AG10803 (cell line): ENCODE data around the gene KCNN3.

Experiments
- DNase-seq: peaks from one replicate; pipeline ENCODE4 v3.0.0; 2010; ENCODE audit warnings: low read depth
- H3K4me3 ChIP-seq: 2 replicates; pipeline ENCODE4 v1.5.1; 2011; ENCODE audit warnings: mild to moderate bottlenecking, low read length, control low read depth
- TF ChIP-seq, protein P1 (sequence below): conservative IDR thresholded peaks from 2 replicates; pipeline ENCODE4 v1.5.1; 2011; ENCODE audit warnings: mild to moderate bottlenecking, low read length, control low read depth, inconsistent platforms

Gene KCNN3

DNA sequence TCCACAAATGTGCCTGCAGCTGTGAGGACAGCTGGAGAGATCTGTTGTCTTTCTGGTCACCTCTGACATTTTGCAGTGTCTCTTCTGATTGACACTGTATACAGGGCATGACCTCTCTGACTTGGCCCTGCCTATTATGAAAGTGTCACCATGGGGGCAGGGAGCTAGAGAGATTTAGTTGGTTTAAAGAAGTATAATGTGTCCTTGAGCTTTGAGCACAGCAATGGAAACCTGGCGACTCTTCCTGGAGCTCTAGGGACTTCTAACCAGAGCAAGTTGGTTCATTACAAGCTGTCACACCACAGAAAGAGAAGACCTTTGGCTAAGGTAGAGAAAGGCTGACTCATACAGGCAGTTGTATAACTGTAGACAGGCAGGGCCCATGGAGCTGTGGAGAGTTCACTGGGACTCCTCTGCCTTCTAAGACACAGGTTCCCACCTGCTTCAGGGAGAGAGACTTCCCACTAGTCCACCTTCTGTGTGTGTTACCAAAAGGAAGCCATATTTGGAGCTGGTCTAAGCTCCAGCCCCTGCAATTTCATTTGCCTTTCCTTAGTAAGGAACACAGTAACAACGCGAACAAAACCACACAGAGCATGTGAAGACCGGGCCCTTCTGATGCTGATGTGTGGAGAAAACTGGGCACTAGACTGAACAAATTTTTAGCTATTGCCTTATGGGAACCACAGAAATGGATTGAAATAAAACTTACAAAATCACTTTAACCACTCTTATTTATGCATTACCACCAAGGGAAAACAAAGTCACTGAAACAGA lies 171.6 kb downstream of the KCNN3 start:
- no peak overlapping the region for H3K4me3 ChIP-seq
- no peak for DNase-seq
- TF ChIP-seq, protein P1, sequence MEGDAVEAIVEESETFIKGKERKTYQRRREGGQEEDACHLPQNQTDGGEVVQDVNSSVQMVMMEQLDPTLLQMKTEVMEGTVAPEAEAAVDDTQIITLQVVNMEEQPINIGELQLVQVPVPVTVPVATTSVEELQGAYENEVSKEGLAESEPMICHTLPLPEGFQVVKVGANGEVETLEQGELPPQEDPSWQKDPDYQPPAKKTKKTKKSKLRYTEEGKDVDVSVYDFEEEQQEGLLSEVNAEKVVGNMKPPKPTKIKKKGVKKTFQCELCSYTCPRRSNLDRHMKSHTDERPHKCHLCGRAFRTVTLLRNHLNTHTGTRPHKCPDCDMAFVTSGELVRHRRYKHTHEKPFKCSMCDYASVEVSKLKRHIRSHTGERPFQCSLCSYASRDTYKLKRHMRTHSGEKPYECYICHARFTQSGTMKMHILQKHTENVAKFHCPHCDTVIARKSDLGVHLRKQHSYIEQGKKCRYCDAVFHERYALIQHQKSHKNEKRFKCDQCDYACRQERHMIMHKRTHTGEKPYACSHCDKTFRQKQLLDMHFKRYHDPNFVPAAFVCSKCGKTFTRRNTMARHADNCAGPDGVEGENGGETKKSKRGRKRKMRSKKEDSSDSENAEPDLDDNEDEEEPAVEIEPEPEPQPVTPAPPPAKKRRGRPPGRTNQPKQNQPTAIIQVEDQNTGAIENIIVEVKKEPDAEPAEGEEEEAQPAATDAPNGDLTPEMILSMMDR: no peak

DNA sequence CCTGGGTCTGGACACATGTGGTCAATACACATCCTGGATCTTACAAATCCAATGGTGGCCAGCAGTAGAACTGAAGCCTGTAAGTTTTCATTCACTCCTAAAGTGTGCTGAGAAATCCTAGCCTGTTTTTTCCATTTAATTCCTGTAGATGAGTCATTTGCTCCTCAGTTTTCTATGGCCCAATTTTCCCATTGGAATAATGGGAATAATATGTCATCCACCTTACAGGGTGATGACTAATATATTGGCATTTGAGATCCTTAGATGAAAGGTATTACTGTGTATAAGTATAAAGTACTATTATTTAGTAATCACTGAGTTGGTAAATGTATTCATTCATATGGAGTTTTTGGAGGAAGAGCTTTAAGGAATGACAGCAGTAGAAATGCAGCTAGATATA lies 172.4 kb downstream of the KCNN3 start:
- TF ChIP-seq, protein P1: no peak
- DNase-seq: no peak
- H3K4me3 ChIP-seq: no peak overlapping the region

- no peak overlapping the region for H3K4me3 ChIP-seq
- DNase-seq: no peak
- TF ChIP-seq, protein P1: no peak
These were observed 173.6 kb downstream of the KCNN3 start for GRCh38 chr1:154696456-154696855.

- no peak overlapping the region for H3K4me3 ChIP-seq
- TF ChIP-seq, protein P1: peak; percentile 61
- DNase-seq: no peak
These were observed 174.1 kb downstream of the KCNN3 start for GRCh38 chr1:154695985-154696384.

- no peak for DNase-seq
- no peak overlapping the region for H3K4me3 ChIP-seq
- TF ChIP-seq, protein P1: no peak
These were observed 175.1 kb downstream of the KCNN3 start for GRCh38 chr1:154694995-154695394.

DNA sequence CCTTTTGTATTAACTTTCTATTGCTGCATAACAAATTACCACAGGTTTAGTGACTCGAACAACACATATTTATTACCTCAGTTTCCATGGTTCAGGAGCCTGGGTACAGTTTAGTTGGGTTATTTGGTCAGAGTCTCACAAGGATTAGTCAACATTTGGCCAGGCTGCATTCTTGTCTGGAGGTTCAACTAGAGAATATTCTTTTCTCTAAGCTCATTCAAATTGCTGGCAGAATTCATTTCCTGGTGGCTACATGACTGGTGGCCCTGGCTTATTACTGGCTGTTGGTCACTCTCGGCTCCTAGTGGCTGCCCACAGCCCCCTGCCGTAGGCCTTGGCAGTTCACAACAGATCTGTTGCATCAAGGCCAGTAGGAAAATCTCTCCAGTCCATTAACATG lies 181.0 kb downstream of the KCNN3 start:
- no peak for DNase-seq
- H3K4me3 ChIP-seq: no peak overlapping the region
- TF ChIP-seq, protein P1: no peak

DNA sequence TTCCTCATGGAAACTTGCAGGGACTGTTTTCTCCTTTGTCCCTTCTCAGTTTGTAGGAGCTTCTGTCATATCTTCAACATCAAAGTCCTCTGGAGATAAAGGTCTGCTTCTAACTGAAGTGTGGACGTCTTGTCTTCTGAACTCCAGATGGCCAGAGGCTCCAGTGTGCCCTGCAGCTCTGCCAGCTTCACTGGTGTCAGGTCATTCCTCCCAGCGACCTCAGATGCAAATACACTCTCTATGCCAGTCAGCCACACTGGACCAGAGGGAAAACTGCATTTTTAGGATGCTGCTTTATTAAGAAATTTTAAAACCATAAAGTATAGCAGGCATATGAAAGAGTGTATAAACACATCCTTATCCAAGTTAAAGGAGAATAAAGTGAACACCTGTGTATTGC lies 183.6 kb downstream of the KCNN3 start:
- no peak overlapping the region for H3K4me3 ChIP-seq
- TF ChIP-seq, protein P1: no peak
- DNase-seq: no peak
